Heart left ventricle (tissue), 13 donors: Measurements from ENCODE around the gene MPV17L2.
A peak's percentile ranks its signal among the peaks of the same experiment; 100 is the strongest.

ENCODE experiments used
- CTCF ChIP-seq, 12 donors: fragments of 200-600 bp; sonication (generic) in 4 of 12; IDR thresholded peaks; one replicate each; pipeline versions ENCODE4 v1.5.0 to v1.8.0; 2018 to 2022; ENCODE audit warnings: antibody characterized with exemption in 12 of 12, mild to moderate bottlenecking in 5 of 12
- POLR2A ChIP-seq, 2 donors: fragments of 450-650 bp; IDR thresholded peaks; one replicate each; pipeline ENCODE4 v1.6.1; 2017; ENCODE audit warnings: antibody characterized with exemption in 2 of 2, mild to moderate bottlenecking in 2 of 2, moderate library complexity in 2 of 2
- donor health status: ischemic (EF 13 %, LVEDD 7.1; RV severe dilation, severe dysfunction).
- donor health status: DM: no; HTN: yes; CAD: no.
- donor health status: DM: no; HTN: no; CAD: no.
- donor health status: ischemic (EF 25% LVEDD 6.9; RV normal size, moderate dysfunction).
- donor health status: ischemic (EF 25% LVEDD 5.7; RV mildly dilated, moderate dysfunction).
- donor health status: ischemic (EF 35%, LVEDD 5.7; RV mildly dilated, moderate dysfunction).
- donor health status: nonischemic (EF 11% LVEDD 7.7; RV severe dilation, severe dysfunction).
- donor health status: DM: yes; HTN: yes; CAD: no.
- donor health status: PGD.
- donor health status: ischemic (EF 29% LVEDD 5.4; RV normal size, mild dysfunction).
- donor health status: nonischemic (EF 23%, LVEDD 6.1; RV moderate dilation, normal function).

- TF ChIP-seq CTCF (IDR thresholded peaks at IDR 0.05) (no peak), POLR2A (IDR thresholded peaks at IDR 0.05) (peak in 1 of 2 donors; percentile 7)
Measured at GRCh38 chr19:18224525-18225354, 31.7 kb downstream of the MPV17L2 start.
